ENCODE measurements around the gene GAS2L3.
"Not testable (repeated sequence)": the region's sequence is repeated elsewhere in the genome, so short reads cannot be mapped to it uniquely, and the experiment has no call there.

The GAS2L3 gene

GRCh38 chr12:100576331-100577036, 3.0 kb downstream of the GAS2L3 start:
- DNase-seq = no peak

GRCh38 chr12:100578923-100579322, 5.4 kb downstream of the GAS2L3 start:
- DNase-seq = no peak

- no peak for DNase-seq
These were observed 6.4 kb downstream of the GAS2L3 start for GRCh38 chr12:100579844-100580243.

- no peak for DNase-seq
These were observed 10.8 kb downstream of the GAS2L3 start for GRCh38 chr12:100584256-100584655.

- DNase-seq = no peak
These were observed 18.5 kb downstream of the GAS2L3 start for GRCh38 chr12:100591979-100592378.

GRCh38 chr12:100593490-100593889, 20.0 kb downstream of the GAS2L3 start:
- DNase-seq = no peak

GRCh38 chr12:100601626-100602025, 28.1 kb downstream of the GAS2L3 start:
- DNase-seq = no peak

- DNase-seq = not testable (repeated sequence)
These were observed 29.5 kb downstream of the GAS2L3 start for GRCh38 chr12:100602997-100603396.

GRCh38 chr12:100608776-100609175, 35.3 kb downstream of the GAS2L3 start:
- DNase-seq = peak in 1 of 2 donors; percentile 5

- DNase-seq = no peak
These were observed 37.4 kb downstream of the GAS2L3 start for GRCh38 chr12:100610666-100611430.

GRCh38 chr12:100612606-100613005, 39.1 kb downstream of the GAS2L3 start:
- no peak for DNase-seq

GRCh38 chr12:100624571-100624970, 51.1 kb downstream of the GAS2L3 start:
- no peak for DNase-seq

GRCh38 chr12:100632445-100632892, 59.0 kb downstream of the GAS2L3 start:
- no peak for DNase-seq

GRCh38 chr12:100633082-100633785, 59.8 kb downstream of the GAS2L3 start:
- DNase-seq = not testable (repeated sequence)

- DNase-seq = no peak
These were observed 69.8 kb downstream of the GAS2L3 start for GRCh38 chr12:100643246-100643645.

GRCh38 chr12:100646896-100647295, 73.4 kb downstream of the GAS2L3 start:
- no peak for DNase-seq

GRCh38 chr12:100651108-100651507, 77.6 kb downstream of the GAS2L3 start:
- no peak for DNase-seq

GRCh38 chr12:100651694-100652093, 78.2 kb downstream of the GAS2L3 start:
- no peak for DNase-seq

- no peak for DNase-seq
These were observed 79.0 kb downstream of the GAS2L3 start for GRCh38 chr12:100652488-100652887.

GRCh38 chr12:100656141-100656540, 82.7 kb downstream of the GAS2L3 start:
- DNase-seq = no peak

- DNase-seq = no peak
These were observed 83.4 kb downstream of the GAS2L3 start for GRCh38 chr12:100656856-100657255.

GRCh38 chr12:100661300-100661951, 87.9 kb downstream of the GAS2L3 start:
- DNase-seq = no peak

- no peak for DNase-seq
These were observed 93.1 kb downstream of the GAS2L3 start for GRCh38 chr12:100666588-100666987.

Data from hippocampal formation (tissue), 2 donors.